GM23248 (cell line): Measurements from ENCODE around the gene GPD2.

ENCODE experiments used
- EZH2 ChIP-seq: fragments of 200-600 bp; sonication (generic); IDR thresholded peaks from 2 replicates; pipeline ENCODE4 v1.6.1; 2018; ENCODE audit warnings: antibody characterized with exemption, mild to moderate bottlenecking; ENCODE audit not compliant: insufficient read depth, poor library complexity, severe bottlenecking
- EZH2phosphoT487 ChIP-seq: fragments of 200-600 bp; sonication (generic); IDR thresholded peaks from 2 replicates; pipeline ENCODE4 v1.6.1; 2018; ENCODE audit warnings: antibody characterized with exemption, moderate library complexity, mild to moderate bottlenecking, low read depth; ENCODE audit not compliant: insufficient read depth

DNA sequence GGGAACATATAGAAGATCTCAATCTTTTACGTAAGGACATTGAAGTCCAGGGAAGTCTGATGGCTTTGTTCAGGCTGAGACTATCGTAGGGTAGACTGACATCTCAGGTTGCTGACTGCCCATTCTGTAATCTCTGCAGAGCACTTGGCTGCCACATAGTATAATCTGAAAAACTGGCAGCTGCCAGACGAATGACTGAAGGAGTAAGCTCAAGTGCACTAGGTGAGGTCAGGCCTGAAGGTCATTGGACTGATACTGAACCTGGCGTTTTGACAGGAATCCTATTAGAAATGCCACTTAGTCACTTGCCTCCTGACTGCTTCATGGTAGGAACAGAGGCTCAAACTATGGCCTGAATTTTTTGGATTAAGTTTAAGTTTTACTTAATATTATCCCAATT is 23.5 kb downstream of the GPD2 start:
- TF ChIP-seq EZH2 (no peak), EZH2phosphoT487 (no peak)
